Measurements from ENCODE around the gene NRF1. TPM values are rescaled to one million over a fixed set of nuclear protein-coding genes. Genes with fewer than 3 reads are reported as not detected.

Gene NRF1
- polyA plus RNA-seq, 1 experiment: 10.3 TPM

GRCh38 chr7:129698516-129699418, 87.2 kb downstream of the NRF1 start:
- POLR2A ChIA-PET: no interaction called here
- H3K4me3 ChIP-seq (ENCODE audit: low read depth, low read length): no peak overlapping the region
- DNase-seq (ENCODE audit: low read depth, low spot score): no peak
- CTCF ChIA-PET: interaction anchor here (1.1 kb wide), 1 partner anchor 40 kb away, joined by 4 read pairs; no protein-coding TSS in a partner anchor
- no peaks in the 10 kb centered on the region for H3K27me3 ChIP-seq (ENCODE audit: control insufficient read depth, insufficient read depth, low read length)
- TF ChIP-seq, protein P1, sequence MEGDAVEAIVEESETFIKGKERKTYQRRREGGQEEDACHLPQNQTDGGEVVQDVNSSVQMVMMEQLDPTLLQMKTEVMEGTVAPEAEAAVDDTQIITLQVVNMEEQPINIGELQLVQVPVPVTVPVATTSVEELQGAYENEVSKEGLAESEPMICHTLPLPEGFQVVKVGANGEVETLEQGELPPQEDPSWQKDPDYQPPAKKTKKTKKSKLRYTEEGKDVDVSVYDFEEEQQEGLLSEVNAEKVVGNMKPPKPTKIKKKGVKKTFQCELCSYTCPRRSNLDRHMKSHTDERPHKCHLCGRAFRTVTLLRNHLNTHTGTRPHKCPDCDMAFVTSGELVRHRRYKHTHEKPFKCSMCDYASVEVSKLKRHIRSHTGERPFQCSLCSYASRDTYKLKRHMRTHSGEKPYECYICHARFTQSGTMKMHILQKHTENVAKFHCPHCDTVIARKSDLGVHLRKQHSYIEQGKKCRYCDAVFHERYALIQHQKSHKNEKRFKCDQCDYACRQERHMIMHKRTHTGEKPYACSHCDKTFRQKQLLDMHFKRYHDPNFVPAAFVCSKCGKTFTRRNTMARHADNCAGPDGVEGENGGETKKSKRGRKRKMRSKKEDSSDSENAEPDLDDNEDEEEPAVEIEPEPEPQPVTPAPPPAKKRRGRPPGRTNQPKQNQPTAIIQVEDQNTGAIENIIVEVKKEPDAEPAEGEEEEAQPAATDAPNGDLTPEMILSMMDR (IDR thresholded peaks at IDR 0.05; ENCODE audit: low read depth, low read length): no peak
- no peaks in the 10 kb centered on the region for H3K9me3 ChIP-seq (ENCODE audit: control insufficient read depth, insufficient read depth, low read length)
- H3K27ac ChIP-seq (ENCODE audit: low read depth, low read length): no peak overlapping the region

- ChIA-PET POLR2A (no interaction called here), CTCF (no interaction called here)
- DNase-seq (ENCODE audit: low read depth, low spot score): no peak
- H3K27ac ChIP-seq (ENCODE audit: low read depth, low read length): no peak overlapping the region
- TF ChIP-seq, protein P1 (IDR thresholded peaks at IDR 0.05; ENCODE audit: low read depth, low read length): no peak
- H3K27me3 ChIP-seq (ENCODE audit: control insufficient read depth, insufficient read depth, low read length): no peaks in the 10 kb centered on the region
- no peaks in the 10 kb centered on the region for H3K9me3 ChIP-seq (ENCODE audit: control insufficient read depth, insufficient read depth, low read length)
- no peak overlapping the region for H3K4me3 ChIP-seq (ENCODE audit: low read depth, low read length)
Measured at GRCh38 chr7:129702316-129702715, 90.8 kb downstream of the NRF1 start.

- no peak overlapping the region for H3K27ac ChIP-seq (ENCODE audit: low read depth, low read length)
Measured at GRCh38 chr7:129702761-129703338, 91.3 kb downstream of the NRF1 start.

DNA sequence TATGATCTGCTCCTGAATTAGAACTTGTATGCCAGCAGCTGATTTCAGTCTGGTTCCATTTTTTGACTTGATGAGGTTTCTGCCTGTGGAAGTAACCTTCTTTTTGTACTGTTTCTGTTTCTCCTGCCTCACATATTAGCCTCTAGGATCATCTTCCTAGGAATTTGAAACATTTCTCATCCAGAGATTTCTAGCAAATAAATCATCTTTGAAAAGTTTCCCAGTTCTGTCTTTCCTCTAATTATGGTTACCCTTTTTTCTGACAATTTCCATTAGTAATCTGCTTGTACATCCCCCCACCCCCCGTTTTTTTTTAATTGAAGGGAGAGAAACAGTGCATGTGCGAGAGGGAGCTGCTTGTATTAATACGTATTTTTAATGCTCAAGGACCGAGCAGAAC, 92.2 kb downstream of the NRF1 start:
- POLR2A ChIA-PET: no interaction called here
- no peaks in the 10 kb centered on the region for H3K27me3 ChIP-seq (ENCODE audit: control insufficient read depth, insufficient read depth, low read length)
- no peak for DNase-seq (ENCODE audit: low read depth, low spot score)
- no peak overlapping the region for H3K4me3 ChIP-seq (ENCODE audit: low read depth, low read length)
- CTCF ChIA-PET: interaction anchor here (0.6 to 0.7 kb wide), 2 partner anchors 362 to 1082 kb away, joined by 9 to 12 read pairs; no protein-coding TSS in a partner anchor
- H3K27ac ChIP-seq (ENCODE audit: low read depth, low read length): no peak overlapping the region
- no peaks in the 10 kb centered on the region for H3K9me3 ChIP-seq (ENCODE audit: control insufficient read depth, insufficient read depth, low read length)
- TF ChIP-seq, protein P1 (IDR thresholded peaks at IDR 0.05; ENCODE audit: low read depth, low read length): no peak

More at GRCh38 chr7:129702761-129703338, 91.3 kb downstream of the NRF1 start:
- H3K9me3 ChIP-seq (ENCODE audit: control insufficient read depth, insufficient read depth, low read length): no peaks in the 10 kb centered on the region
- POLR2A ChIA-PET: no interaction called here
- no peaks in the 10 kb centered on the region for H3K27me3 ChIP-seq (ENCODE audit: control insufficient read depth, insufficient read depth, low read length)
- TF ChIP-seq, protein P1 (IDR thresholded peaks at IDR 0.05; ENCODE audit: low read depth, low read length): no peak
- DNase-seq (ENCODE audit: low read depth, low spot score): no peak
- CTCF ChIA-PET: no interaction called here
- H3K4me3 ChIP-seq (ENCODE audit: low read depth, low read length): no peak overlapping the region
